NCI-H1436 treated with DMSO at 0.1 percent for 48 hours (cell line): ENCODE results near the gene DMRT3.
A peak's percentile ranks its signal among the peaks of the same experiment; 100 is the strongest.

Experiments
- DNase-seq: peaks from one replicate; lab custom pipeline; 2025; lab: John Stamatoyannopoulos, UW

DMRT3 gene, protein sequence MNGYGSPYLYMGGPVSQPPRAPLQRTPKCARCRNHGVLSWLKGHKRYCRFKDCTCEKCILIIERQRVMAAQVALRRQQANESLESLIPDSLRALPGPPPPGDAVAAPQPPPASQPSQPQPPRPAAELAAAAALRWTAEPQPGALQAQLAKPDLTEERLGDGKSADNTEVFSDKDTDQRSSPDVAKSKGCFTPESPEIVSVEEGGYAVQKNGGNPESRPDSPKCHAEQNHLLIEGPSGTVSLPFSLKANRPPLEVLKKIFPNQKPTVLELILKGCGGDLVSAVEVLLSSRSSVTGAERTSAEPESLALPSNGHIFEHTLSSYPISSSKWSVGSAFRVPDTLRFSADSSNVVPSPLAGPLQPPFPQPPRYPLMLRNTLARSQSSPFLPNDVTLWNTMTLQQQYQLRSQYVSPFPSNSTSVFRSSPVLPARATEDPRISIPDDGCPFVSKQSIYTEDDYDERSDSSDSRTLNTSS

DNA sequence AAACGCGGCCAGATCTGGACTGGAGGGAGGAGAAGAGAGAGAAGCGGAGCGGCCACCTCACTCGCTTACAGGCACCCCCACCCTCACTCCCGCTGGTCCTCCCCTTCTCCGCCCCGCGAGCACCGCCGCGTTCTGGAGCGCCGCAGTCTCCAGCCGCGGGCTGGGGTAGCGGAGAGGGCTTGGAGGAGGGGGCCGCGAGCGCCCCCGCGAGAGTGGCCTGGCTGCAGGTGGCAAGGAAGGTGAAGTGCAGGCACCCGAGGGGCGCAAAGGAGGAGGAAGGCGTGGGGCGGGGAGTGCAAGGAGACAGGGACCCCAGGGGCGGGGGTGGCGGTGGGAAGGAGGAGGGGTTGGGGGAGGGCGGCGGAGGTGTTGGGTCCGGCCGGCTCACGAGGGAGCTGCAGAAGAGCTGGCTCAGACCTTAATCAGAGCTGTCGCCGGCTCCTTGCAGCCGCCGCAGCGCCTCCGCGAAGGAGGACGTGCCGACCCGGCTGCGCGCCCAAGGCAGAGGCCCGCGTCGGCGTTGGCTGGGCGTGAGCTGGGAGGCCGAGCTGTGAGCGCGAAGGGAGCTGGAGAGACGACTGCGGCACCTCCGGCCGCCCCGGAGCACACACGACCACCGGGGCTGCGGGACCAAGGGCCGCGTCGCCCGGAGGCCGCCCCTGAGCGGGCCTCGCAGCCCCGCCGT lies at the start of gene DMRT3:
Gene DMRT3 (plus strand): TSS at position 398 of the 685 bp plus-strand sequence. CDS start 347 bp downstream, outside the sequence.
- no peak for DNase-seq

DNA sequence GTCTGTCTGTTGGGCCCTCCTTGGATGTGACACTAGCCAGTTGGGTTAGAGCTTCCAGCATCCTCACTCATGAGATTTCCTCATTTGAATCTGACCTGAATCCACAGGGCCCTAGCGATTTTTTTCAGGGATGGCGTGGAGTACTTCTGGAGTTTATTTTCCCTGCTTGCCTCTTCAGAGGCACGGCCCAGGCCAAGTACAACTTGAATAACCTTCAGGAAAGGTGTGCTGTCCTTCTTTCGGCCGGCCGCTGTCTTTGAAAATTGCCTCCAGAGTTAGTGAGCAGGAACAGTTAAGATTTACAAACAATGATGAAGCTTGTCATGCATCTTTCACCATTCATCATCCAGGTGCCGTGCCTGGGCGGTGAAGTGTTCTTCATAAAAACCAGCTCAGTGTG lies 49.5 kb upstream of the DMRT3 start:
- no peak for DNase-seq

DNA sequence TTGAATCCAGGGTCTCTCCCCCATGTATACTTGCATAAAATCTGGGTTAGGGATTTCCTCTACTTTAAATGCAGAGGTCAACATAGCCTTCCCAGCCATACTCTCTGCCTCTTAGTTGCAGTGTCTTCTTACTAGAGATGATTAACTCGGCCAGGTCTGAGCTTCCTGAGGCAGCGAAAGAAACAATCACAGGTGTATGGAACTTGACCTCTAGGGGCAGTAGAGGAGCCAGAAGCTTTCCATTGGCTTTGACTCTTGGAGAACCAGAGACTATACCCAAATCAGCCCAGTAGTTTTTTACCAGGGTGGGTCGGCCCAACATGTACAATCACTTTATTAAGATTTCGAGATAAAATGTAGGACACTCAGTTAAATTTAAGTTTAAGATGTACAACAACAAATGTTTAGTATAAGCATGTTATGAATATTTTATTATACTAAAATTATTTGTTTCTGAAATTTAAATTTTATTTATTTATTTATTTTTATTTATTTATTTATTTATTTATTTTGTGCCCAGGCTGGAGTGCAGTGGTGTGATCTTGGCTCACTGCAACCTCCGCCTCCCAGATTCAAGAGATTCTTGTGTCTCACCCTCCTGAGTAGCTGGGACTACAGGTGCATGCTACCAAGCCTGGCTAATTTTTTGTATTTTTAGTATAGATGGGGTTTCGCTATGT lies 48.0 kb upstream of the DMRT3 start:
- no peak for DNase-seq

DNA sequence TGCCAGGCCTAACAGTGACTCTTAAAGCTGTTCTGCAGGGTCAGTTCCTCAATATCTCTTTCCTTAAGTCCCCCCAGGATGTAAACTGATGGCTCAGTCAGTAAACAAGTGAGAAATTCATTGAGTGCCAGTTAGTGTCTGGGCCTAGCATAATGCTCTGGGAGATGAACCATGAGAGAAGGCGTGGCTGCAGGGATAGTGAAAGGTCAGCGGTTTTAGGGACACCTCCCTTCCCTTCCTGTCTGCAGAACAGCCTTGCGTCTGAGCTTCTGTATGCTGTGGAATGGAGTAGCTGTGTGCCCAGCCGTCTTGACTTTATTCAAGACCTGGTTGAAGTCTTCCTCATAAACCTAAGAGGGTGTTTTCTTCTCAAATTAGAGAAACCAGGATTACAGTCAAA lies 46.7 kb upstream of the DMRT3 start:
- no peak for DNase-seq

DNA sequence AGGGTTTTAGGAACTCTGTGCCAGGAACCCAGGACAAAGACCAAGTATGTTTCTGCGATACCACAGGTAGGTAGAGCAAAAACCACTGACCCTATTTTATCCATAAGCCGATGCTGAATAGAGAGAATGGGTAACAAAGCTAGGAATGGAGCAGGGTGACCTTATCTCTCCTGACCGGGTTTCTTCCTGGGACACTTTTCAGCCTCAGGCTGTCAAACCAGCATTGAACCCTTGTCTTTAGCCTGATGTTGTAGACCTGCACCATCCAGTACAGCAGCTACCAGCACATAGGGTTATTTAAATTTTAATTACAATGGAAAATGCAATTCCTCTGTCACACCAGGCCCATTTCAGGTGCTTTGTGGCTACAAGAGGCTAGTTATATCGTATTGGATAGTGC lies 43.1 kb upstream of the DMRT3 start:
- DNase-seq = no peak

DNA sequence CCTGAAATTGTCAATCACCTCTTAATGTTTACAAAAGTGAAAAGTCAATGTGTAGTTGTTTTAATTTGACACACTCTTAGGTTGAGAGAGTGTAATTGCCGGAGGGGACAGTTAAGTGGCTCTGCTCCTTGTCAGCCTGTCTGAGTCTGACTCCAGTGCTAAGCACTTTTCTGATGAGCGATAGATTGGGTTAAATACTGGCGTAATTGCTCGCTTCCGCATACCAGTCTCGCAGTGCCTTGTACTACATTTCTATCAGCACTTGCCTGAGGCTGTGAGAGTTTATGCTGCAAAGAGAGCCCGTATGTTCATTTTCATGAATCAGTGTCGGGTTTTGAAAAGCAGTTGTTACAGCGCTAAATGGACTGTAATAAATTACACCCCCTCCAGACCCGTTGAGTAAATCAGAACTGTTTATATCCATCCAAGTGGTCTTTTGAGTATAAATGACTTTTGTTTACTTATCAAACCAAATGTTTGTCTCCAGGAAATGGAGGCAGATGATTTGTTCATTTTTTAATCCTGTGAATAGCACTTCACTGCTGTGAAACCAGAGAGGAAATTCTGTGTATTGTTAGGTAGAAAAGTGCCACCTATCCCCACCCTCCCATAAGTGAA lies 41.0 kb upstream of the DMRT3 start:
- DNase-seq = peak; percentile 16

DNA sequence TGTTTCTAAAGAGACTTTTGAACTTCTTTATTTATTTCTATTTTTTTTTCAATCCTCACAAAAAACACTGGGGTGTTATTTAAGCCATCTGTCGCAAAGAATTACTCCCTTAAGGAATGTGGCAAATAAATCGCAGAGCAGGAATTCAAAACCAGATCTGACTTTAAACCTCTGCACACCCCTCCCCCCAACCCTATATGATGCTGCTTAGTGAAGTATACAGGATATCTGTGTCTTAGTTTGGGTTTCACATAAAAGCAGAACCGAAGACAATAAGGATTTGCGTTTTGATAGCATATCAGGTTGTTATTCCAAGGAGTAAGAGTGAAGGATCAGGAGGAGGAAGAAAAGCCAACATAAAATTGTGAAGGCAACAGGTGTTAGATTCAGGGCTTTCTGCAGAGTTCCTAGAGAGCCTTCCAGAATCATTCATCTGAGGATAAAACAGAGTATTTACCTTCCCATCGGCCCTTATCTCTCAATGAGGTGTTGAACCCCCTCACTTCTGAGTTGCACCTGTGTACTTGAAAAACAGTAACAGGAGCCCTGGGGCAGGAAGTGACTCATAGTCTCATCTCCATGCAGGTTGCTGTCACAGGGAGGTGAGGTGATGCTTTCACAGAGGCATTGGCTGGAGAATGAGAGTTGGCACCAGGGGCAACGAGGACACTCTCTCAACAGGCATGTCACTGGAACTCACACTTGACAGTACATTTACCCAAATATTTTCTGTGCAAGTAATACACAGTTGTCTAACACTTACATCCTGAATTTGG lies 33.5 kb upstream of the DMRT3 start:
- no peak for DNase-seq

DNA sequence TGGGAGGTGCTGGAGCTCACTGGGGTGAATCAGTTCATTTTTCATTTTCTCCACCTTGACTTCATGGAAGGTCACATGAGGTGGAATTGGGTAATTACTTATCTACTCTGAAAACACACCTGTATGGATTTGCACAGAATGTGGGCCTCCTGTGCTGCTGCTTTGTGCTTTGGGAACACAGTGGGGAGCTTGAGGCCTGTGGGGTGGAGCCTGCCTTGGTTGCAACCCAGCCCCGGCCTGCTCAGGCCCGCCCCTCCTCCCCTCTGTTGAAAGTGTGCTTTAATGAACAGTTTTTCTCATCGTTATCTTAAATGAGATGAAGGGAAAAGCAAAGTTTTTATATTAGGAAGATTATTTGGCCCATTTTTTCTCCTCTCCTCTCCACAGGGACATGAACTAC lies 28.5 kb upstream of the DMRT3 start:
- no peak for DNase-seq

DNA sequence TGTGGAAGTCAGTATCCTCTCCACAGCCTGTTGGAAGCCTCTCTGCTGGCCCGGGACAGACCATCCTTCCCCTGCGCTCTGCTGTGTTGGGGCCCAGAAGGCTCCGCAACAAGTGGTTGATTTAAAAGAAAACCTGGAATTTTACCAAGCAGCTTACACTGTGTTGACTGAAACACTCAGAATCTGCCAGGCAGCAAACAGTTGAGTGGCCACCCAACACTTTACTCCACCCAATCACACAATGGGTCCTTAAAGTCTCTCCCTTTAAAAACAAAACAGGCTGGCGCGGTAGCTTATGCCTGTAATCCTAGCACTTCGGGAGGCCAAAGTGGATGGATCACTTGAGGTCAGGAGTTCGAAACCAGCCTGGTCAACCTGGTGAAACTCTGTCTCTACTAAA lies 28.0 kb upstream of the DMRT3 start:
- no peak for DNase-seq

DNA sequence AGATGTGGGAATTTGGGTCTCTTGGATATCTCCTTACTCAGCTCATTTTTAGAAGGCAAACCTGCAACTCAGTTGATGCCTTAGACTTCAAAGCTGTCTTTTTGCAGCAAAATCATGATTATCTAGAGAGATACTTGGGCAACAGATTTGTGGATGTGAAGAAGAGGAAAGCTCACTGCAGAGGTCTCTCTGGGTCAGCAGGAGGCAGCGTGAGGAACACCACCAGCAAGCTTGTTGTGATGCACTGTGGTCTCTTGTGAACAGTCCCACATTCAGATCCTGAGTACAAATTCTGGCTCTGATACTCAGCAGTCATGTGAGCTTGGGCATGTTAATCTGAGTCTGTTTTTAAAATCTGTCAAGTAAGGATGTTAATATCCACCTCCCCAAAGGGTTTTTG lies 26.3 kb upstream of the DMRT3 start:
- no peak for DNase-seq

DNA sequence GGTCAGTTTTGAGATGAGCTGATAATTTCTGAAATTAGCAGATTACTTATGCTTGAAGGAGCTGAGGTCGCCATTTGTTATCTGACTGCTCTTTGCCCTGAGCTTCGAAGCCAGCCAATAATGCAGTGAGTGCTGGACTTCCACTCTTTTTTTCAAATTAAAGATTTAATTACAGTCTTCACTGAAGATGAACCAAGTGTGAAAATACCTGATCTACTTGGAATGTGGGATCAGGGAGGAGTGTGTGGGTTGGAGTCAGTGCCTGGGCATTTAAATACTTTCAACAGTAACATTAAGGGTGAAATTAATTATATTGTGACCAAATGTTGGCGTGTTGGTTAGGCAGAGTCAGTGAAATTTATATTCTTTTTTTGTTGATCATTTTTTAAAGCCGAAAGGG lies 23.9 kb upstream of the DMRT3 start:
- no peak for DNase-seq

DNA sequence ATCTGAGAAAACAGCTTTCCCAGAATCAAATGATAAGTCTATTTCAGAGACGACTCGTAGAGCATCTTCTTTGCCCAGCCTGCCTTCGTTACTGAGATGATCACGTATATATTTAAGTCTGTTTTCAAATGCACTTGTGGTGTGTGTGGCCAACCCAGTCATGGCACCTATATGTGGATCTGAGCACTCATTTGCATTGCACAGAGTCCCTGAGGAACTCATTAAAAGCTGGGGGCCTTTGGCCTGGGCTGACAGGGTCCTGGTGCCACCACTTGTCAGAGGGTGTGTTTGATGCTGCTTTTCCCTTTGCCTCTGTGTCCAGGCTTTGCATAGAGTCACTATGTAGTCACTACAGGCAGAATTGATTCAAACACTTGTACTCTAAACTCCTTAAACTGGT lies 17.4 kb upstream of the DMRT3 start:
- DNase-seq = no peak

DNA sequence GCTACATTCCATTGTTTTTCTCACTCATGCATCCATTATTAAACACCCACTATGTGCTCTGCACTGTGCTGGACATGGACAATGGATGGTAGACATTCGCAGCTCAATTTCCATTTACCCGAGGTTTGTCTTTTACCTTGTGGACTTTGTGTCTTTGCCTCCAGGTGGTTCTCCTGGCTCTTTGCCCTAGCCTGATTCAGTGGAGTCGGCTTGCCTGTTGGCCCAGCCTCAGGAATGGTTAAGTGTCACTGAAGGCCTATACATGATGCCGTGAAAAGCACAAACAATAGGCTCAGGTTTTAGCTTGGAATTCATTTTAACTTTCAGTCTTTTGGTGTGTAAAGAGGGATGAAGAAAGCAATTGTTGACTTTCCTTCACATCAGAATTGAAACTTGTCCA lies 16.5 kb upstream of the DMRT3 start:
- no peak for DNase-seq

DNA sequence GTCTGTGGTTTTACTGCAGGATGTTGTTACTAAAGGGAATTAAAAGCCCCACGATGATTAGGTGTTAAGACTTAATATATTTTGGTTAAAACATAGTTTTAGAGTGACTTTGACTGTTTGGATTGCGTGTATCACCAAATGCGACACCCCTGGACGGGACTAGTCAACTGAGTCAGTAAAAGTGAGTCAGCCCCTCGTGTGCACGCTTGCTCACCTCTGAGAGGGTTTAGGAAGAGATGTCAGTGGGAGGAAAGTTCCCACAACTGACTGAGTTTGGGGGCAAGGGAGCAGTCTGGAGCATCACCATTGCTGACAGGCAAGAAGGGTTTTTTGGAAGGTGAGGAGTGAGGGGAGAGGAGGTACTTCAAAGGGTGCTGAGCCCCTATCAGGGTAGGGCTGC lies 14.4 kb upstream of the DMRT3 start:
- DNase-seq = no peak

DNA sequence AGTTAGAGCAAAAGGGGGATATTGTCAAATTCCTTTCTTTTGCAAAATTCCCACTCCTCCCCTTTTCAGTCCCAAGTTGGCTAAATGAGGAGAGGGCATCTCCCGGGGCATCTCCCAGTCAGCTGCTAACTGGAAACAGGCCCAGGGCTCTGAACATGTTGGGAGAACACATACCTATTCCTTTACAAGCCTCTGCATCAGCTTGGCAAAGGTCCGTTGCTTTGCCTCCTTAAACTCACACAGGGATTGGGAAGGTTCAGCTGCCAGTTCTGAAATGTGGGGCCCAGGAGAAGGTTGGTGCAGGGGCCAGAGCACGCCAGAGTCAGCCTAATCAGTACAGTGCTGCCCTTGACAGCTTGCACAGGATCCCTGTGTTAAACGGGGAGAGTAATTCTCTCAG lies 11.0 kb upstream of the DMRT3 start:
- DNase-seq = no peak

DNA sequence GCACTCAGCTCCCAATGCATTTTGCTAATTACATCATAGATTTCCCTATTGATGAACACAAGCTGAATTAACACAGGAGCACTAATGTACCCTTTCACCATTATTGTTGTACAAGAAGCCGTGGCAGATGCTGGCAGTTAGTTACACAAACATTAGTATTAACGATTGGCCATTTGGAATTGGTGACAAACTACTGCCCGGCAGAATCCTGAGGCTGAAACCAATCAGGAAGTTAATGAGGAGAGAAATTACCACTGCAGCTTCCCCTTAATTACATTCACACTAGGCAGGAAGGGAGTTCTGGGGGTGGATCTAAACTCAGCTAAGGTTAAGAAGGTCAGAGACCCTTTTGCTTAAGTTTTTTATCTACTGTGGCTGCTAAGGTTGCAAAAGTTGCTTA lies 9.6 kb upstream of the DMRT3 start:
- DNase-seq = no peak

DNA sequence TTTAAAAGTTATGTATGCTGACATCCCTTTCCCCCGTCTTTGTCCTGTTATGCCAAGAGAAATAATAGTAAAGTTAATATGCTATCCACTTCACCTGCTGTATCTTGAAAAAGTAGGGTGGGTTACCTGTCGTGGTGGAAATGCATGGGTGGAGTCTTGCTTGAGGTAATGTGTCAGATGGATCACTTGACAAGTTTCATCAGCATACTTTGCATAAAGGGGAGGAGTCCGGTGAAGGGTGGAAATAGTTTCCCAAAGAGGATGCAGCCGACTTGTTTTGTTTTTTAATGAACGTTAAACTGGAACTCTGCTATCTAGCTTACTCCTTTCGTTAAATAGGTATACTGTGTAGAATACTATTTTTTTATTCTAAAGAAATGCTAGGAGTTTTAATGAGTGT lies 9.0 kb upstream of the DMRT3 start:
- no peak for DNase-seq

DNA sequence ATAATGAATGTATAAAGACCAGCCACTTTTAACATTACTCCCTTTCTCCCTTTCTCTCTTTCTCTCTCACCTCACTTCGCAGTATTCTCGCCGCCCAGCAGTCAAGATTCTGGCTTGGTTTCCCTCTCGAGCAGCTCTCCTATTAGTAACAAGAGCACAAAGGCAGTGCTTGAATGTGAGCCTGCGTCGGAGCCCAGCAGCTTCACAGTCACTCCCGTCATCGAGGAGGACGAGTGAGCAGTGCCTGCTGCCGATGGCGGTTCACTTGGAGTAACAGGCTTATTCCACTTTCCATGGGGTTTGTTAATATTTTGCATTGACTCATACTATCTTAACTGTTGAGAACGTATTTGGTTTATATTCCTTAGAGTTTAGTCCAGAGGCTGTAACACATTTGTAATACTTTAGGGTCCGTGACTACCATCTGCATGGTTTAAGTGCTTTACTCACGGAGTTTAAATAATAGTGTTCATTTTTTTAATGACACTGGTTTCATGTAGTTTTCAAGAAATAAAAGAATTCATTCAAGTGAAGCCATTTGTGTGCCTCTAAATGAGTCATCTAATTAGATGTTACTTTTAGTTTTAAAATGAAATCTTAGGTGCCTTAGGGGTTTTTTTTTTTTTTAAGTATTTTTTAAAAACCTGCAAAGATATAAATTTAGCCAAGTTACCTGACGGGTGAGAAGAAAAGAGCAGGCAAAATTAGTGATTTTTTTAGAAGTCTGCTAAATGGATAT lies 8.4 kb upstream of the DMRT3 start:
- DNase-seq = no peak

DNA sequence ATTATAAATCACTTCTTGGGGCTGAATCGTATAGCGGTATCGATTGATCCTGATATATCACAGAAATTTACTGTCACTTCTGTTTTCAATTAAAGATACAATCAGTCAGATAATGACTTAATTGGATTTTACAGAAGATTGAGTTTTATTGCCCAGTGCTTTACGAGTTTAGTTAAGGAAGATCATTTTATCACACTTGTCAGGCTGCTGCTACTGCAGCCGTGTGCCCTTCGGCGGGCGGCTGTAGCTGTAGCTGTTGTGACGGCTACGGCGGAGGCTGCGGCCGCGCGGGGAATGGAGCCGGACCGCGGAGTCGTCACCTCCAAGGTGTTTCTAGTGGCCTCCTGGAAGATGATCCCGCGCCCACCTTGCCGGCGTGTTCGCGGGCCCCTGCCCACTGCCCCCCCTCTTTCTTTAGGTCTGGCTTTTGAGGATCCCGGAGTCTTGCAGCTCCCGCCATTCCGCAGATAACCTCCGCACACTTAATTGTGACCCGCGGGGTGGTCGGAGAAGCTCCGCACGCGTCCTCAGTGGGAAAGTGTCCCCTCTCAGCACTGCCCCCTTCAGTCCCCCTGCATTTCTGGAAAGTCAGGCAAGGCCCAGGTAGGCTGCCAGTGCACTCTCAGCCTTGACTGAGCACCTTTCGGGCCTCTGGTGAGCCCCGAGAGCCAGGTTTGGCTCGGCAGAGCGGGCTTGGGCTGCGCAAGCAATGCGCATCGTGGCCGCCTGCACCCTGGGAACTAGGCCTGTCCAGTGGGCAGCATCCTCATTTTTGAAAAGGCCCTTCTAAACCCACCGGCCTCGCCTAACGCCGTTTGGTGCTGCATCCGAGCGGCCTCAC lies 6.9 kb upstream of the DMRT3 start:
- no peak for DNase-seq
